Upper lobe of left lung (tissue), 4 donors: ENCODE results near the gene HSD17B11.

Experiments
- POLR2A ChIP-seq, 4 donors: fragments of 450-650 bp; IDR thresholded peaks; one replicate each; pipeline ENCODE4 v1.5.1; 2016 to 2017; ENCODE audit warnings: antibody characterized with exemption in 4 of 4, mild to moderate bottlenecking in 2 of 4
- POLR2AphosphoS5 ChIP-seq, 2 donors: sonication (generic); formaldehyde crosslinking; IDR thresholded peaks; one replicate each; pipeline ENCODE4 v1.5.1; 2017; ENCODE audit warnings: antibody characterized with exemption in 2 of 2
- TF ChIP-seq, protein P1 (sequence below), 6 experiments: fragments of 450-650 bp in 4 of 6; fragments of 200-600 bp in 2 of 6; sonication (generic) in 2 of 6; IDR thresholded peaks; one replicate each; pipeline ENCODE4 v1.5.1; 2016 to 2019; ENCODE audit warnings: antibody characterized with exemption in 6 of 6

DNA sequence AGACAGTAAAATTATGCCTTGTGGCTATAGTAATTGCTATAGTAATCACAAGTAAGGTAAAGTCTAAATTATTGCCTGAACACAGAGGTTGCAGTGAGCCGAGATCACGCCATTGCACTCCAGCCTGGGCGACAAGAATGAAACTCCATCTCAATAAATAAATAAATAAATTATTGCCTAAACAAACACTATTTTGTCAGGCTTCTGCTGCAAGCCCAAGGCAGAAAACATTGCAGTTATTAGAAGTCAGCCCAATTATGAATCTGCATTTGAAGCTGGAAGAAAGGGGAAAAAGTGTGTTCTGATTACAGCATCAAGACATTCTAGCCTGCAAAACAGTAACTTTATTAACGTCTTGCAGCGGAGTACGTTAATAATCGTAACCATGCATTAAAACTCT lies 85.4 kb downstream of the HSD17B11 start:
- TF ChIP-seq POLR2A (IDR thresholded peaks at IDR 0.05): no peak
- TF ChIP-seq, protein P1, sequence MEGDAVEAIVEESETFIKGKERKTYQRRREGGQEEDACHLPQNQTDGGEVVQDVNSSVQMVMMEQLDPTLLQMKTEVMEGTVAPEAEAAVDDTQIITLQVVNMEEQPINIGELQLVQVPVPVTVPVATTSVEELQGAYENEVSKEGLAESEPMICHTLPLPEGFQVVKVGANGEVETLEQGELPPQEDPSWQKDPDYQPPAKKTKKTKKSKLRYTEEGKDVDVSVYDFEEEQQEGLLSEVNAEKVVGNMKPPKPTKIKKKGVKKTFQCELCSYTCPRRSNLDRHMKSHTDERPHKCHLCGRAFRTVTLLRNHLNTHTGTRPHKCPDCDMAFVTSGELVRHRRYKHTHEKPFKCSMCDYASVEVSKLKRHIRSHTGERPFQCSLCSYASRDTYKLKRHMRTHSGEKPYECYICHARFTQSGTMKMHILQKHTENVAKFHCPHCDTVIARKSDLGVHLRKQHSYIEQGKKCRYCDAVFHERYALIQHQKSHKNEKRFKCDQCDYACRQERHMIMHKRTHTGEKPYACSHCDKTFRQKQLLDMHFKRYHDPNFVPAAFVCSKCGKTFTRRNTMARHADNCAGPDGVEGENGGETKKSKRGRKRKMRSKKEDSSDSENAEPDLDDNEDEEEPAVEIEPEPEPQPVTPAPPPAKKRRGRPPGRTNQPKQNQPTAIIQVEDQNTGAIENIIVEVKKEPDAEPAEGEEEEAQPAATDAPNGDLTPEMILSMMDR (IDR thresholded peaks at IDR 0.05): no peak
- TF ChIP-seq POLR2AphosphoS5 (IDR thresholded peaks at IDR 0.05): no peak
